ENCODE results near the gene TBC1D2. TPM values are rescaled to one million over a fixed set of nuclear protein-coding genes. Genes with fewer than 3 reads are reported as not detected.

The TBC1D2 gene
- total and polyA plus RNA-seq, 10 of the 15 experiments (the other 5 are each of a cell fraction or from before 2014, with no cell fraction given) = 0.04 to 1.6 (median 1.1) TPM

- TF ChIP-seq STAT1 (conservative IDR thresholded peaks at IDR 0.05) = no peak
These were observed 46.7 kb upstream of the TBC1D2 start (continued) for GRCh38 chr9:98302150-98302549.

- no TSS peak for BruUV-seq (replicated peaks)
- RAD21 ChIA-PET (ENCODE audit: unreplicated experiment) = no interaction called here
- no peak for FAIRE-seq
These were observed 45.2 kb upstream of the TBC1D2 start for GRCh38 chr9:98300611-98301010.

More at GRCh38 chr9:98300611-98301010, 45.2 kb upstream of the TBC1D2 start:
- H4K20me1 ChIP-seq (ENCODE audit: control insufficient read depth, insufficient read depth) = no peaks in the 10 kb centered on the region
- no peak overlapping the region for H3K27ac ChIP-seq (ENCODE audit: control insufficient read depth, insufficient read depth)
- in situ Hi-C loops (cut with MboI) = no loop called here
- no peaks in the 10 kb centered on the region for H3K79me2 ChIP-seq (ENCODE audit: control insufficient read depth, insufficient read depth, low read length)
- 0% methylated on average over 3 of the region's 3 CpGs for WGBS (ENCODE audit: insufficient coverage, insufficient replicate concordance, low lambda C conversion rate, missing lambda C conversion rate)
- CTCF ChIA-PET = no interaction called here
- no peak for TF ChIP-seq ZBTB4 (CRISPR knock-in tag; IDR thresholded peaks at IDR 0.05)
- no peak for TF ChIP-seq ZNF622 (IDR thresholded peaks at IDR 0.05)
- no peak for TF ChIP-seq ZNF687 (IDR thresholded peaks at IDR 0.05)
- TF ChIP-seq KDM1A (IDR thresholded peaks at IDR 0.05; ENCODE audit: borderline replicate concordance) = no peak
- no peak for TF ChIP-seq PKNOX1 (IDR thresholded peaks at IDR 0.05)
- TF ChIP-seq MTA3 (IDR thresholded peaks at IDR 0.05; ENCODE audit: borderline replicate concordance, low read length) = no peak
- TF ChIP-seq IRF4 (IDR thresholded peaks at IDR 0.05; ENCODE audit: low read depth, low read length) = no peak
- no peak for TF ChIP-seq SIN3A (IDR thresholded peaks at IDR 0.05; ENCODE audit: low read depth, low read length)
- TF ChIP-seq KAT2A (conservative IDR thresholded peaks at IDR 0.05; ENCODE audit: control insufficient read depth, low read depth, low read length) = no peak
- no peak for TF ChIP-seq PAX8 (IDR thresholded peaks at IDR 0.05)
- no peak for TF ChIP-seq ELK1 (IDR thresholded peaks at IDR 0.05; ENCODE audit: low read depth, low read length)
- TF ChIP-seq NFIC (IDR thresholded peaks at IDR 0.05; ENCODE audit: low read depth, low read length) = no peak
- TF ChIP-seq SREBF2 (IDR thresholded peaks at IDR 0.05; ENCODE audit: low read length) = no peak
- no peak for TF ChIP-seq STAT3 (IDR thresholded peaks at IDR 0.05; ENCODE audit: low read depth, low read length)
- SMC1A ChIA-PET (ENCODE audit: uncharacterized antibody, unreplicated experiment) = no interaction called here
- ATAC-seq (no peak), DNase-seq (ENCODE audit: low read depth, low spot score) (no peak)
- H3K4me1 ChIP-seq (ENCODE audit: control insufficient read depth, insufficient read depth, low read length) = no peaks in the 10 kb centered on the region
- no peaks in the 10 kb centered on the region for H3K36me3 ChIP-seq (ENCODE audit: control insufficient read depth in 2 of 2, insufficient read depth in 2 of 2, low read length in 1 of 2)
- no peak overlapping the region for H2AFZ ChIP-seq (ENCODE audit: control insufficient read depth, low read depth, low read length)
- no peak overlapping the region for H3K9ac ChIP-seq (ENCODE audit: control insufficient read depth, insufficient read depth, low read length)
- no peaks in the 10 kb centered on the region for H3K27me3 ChIP-seq (replicated peaks in 1 of 2; ENCODE audit: control insufficient read depth in 2 of 2, insufficient read depth in 2 of 2, low read length in 1 of 2)
- H3K4me3 ChIP-seq = no peak overlapping the region
- H3K9me3 ChIP-seq (replicated peaks; ENCODE audit: control insufficient read depth, insufficient read depth, low read length) = no peaks in the 10 kb centered on the region
- intact Hi-C loops (cut with micrococcal nuclease; ENCODE audit: unreplicated experiment) = no loop called here
- POLR2A ChIA-PET = no interaction called here
- H3K4me2 ChIP-seq (ENCODE audit: control insufficient read depth, insufficient read depth) = no peak overlapping the region
